ENCODE data around the gene GGA3.

GRCh38 chr17:75289115-75289831, 27.9 kb upstream of the GGA3 start, which contains the start of gene SLC25A19:
- TF ChIP-seq CTCF (IDR thresholded peaks at IDR 0.05 in 8 of 11, conservative IDR thresholded peaks at IDR 0.05 in 3 of 11) = peak in 9 of 11 experiments; percentile 14 to 61 (median 34)
- TF ChIP-seq POLR2A (IDR thresholded peaks at IDR 0.05) = peak; percentile 35 to 98 (median 89)
